Erythroblast (primary cell): ENCODE measurements around the gene SERPINA12.

Experiments
- GATA1 ChIP-seq: IDR thresholded peaks from 2 replicates; pipeline ENCODE4 v1.6.1; 2011; ENCODE audit warnings: low read depth, mild to moderate bottlenecking, control low read depth, low read length, moderate library complexity
- POLR2A ChIP-seq: IDR thresholded peaks from 2 replicates; pipeline ENCODE4 v1.6.1; 2011; ENCODE audit warnings: mild to moderate bottlenecking, low read length

- TF ChIP-seq POLR2A (no peak), GATA1 (no peak)
Observed at GRCh38 chr14:94531187-94531586, 21.9 kb upstream of the SERPINA12 start.
